HG02884 (cell line): Measurements from ENCODE around the gene INTS7.
A peak's percentile ranks its signal among the peaks of the same experiment; 100 is the strongest.
"Not testable (repeated sequence)": the region's sequence is repeated elsewhere in the genome, so short reads cannot be mapped to it uniquely, and the experiment has no call there.

Source experiments
- ATAC-seq: cut with Tn5 transposase; IDR thresholded peaks from one replicate; pipeline ENCODE4 v1.9.1; 2021; ENCODE audit warnings: mild to moderate bottlenecking, moderate library complexity; ENCODE audit not compliant: unreplicated experiment

Gene INTS7

GRCh38 chr1:211938561-211938997 is 96.8 kb downstream of the INTS7 start:
- ATAC-seq = no peak

DNA sequence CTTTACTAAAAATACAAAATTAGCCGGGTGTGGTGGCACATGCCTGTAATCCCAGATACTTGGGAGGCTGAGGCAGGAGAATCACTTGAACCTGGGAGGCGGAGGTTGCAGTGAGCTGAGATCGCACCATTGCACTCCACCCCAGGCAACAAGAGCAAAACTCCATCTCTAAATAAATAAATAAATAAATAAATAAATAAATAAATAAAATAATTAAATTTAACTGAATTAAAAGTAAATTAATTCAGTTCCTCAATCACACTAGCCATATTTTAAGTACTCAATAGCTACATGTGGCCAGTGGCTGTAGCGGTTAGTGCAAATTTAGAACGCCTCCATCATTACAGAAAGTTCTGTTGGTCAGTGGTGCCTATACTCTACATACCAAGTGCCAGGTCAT is 97.9 kb downstream of the INTS7 start:
- ATAC-seq = not testable (repeated sequence)

- ATAC-seq = peak; percentile 72
Measured at GRCh38 chr1:211935448-211935970, 99.8 kb downstream of the INTS7 start.

- no peak for ATAC-seq
Measured at GRCh38 chr1:211933946-211934714, 101.2 kb downstream of the INTS7 start.

- ATAC-seq = no peak
Measured at GRCh38 chr1:211932933-211933254, 102.5 kb downstream of the INTS7 start.

DNA sequence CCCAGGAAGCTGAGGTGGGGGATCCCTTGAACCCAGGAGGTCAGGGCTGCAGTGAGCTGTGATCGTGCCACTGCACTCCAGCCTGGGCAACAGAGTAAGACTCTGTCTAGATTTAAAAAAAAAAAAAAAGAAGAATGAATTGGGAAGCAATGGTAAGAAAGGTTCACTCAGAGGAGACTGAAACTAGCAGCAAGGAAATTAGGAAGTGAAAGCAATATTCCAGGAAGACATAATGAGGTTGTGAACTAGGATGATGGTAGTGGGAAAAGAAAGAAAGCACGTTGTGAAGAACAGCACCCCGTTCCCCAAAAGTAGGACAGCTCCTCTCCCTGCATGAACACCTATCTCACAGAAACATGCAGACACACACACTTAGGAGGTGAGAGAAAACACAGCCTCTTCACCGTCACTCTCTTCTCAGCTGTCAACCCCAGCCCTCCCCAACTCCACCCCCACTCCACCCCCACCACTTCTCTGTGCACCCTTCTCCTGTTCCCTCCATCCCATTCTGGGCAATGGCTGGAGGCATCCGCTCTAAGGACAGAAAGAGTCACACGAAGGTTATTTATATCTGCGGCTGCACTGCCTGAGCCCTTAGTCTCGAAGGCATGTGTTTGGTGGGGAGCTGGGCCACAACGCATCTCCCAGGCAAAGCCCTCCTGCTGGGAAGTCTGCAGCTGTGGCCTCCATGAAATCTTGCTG is 103.0 kb downstream of the INTS7 start:
- no peak for ATAC-seq

DNA sequence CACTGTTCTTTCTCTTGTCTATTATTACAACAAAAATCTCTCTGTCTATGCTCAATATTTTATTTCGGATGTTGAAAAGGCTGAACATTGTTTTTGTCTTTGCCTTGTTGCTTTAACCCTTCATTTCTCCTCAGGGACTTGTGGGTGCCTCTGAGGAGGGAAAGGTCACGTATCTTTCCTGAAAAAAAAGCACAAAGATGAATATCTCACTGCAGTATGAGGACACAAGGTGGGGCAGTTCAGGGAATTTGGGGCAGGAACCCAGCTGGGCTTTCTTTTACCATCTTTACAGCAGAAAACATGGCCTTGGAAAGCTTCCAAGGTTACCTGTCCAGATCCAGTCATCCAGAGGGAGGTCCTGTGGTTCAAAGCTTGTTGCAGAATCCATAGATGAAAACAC is 105.7 kb downstream of the INTS7 start:
- ATAC-seq = no peak

GRCh38 chr1:211928993-211929637 is 106.2 kb downstream of the INTS7 start:
- no peak for ATAC-seq

DNA sequence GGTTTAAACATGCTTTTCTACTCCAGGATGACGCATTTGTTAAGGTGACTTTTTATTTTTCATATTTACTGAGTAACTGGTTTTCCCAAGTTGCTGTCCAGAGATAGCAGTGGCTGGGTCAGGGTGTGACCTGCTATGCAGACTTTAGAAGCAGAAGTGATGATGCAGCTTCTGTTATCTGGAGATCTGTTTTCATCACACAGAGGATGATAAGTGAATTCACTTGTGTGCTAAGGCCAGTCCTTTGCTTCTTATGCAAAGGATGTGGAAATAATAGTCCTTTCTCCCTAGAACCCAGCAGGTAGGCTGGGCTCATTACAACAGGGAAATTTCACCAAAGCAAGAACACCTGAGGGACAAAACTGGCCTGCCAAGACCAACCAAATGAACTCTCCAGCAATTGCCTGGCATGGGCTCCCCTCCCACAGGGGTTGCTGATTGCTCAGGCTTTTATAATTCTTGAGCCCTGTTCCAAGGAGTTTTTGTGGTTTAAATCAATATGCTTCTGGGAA is 107.0 kb downstream of the INTS7 start:
- ATAC-seq = no peak

DNA sequence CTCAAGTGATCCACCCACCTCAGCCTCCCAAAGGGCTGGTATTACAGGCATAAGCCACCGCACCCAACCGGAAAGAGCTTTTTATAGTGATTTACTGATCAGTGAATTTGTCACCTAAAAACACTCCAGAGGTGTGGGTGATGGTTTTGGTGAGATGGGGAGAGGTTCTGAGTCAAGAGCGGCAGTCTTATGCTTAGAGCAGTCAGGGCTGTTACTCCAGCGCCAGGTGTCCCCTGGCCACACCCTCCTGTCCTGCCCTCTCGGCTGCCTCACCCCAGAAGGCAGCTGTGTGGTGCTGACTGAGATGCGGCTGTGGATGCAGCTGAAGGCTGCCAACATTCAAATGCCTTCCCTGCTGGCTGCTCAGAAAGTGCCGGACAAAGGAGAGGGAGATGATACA is 110.3 kb downstream of the INTS7 start:
- ATAC-seq = no peak

DNA sequence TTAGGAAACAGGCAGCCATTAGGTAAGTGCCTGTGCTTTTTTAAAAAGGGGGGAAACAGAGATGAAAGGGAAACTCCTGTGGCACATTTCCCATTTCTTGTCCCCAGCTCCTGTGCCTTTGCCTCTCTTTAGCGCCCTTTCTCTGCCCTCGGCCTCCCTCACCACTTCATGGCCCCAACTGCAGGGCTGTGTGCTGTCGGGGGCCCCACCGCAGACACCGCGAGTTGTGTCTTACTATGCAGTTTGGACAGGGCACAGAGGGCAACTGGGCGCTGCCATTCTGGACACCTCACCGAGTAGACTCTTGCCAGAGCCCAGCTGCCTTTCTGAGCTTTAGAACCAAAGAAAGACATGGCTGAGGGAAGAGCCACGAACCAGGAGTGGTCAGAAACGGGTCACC is 111.1 kb downstream of the INTS7 start:
- ATAC-seq = no peak

DNA sequence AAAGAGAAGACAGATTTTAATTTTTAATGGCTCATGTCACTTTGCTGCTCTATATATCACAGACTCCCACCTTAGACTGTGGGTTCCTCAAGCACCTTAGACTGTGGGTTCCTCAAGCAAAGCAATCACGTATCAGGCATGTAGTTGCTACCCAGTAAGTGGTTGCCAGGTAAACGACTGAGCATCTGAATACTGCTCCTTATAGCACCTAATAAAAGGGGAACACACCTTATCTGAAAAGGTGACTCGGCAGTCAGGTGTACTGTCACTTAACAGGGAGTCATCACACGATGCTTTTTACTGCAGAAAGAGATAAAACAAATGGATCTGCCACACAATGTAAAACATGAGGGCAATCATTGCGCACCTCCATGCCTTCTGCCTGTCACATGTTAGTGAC is 112.3 kb downstream of the INTS7 start:
- ATAC-seq = no peak

DNA sequence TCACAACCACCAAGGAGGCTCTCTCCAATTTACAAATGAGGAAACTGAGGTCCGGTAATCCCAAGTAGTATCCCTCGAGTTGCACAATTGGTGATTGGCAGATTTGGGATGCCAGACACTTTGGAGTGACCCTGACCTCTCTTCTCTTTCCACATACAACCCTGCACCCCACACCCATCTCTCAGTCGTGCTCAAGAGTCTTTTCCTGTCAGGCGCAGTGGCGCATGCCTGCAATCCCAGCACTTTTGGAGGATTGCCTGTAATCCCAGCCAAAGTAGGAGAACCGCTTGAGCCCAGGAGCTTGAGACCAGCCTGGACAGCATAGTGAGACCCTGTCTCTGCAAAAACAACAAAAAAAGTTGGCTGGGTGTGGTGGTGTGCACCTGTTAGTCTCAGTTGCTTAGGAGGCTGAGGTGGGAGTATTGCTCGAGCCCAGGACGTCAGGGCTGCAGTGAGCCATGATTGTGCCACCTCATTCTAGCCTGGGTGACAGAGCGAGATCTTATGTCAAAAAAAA is 113.7 kb downstream of the INTS7 start:
- no peak for ATAC-seq

DNA sequence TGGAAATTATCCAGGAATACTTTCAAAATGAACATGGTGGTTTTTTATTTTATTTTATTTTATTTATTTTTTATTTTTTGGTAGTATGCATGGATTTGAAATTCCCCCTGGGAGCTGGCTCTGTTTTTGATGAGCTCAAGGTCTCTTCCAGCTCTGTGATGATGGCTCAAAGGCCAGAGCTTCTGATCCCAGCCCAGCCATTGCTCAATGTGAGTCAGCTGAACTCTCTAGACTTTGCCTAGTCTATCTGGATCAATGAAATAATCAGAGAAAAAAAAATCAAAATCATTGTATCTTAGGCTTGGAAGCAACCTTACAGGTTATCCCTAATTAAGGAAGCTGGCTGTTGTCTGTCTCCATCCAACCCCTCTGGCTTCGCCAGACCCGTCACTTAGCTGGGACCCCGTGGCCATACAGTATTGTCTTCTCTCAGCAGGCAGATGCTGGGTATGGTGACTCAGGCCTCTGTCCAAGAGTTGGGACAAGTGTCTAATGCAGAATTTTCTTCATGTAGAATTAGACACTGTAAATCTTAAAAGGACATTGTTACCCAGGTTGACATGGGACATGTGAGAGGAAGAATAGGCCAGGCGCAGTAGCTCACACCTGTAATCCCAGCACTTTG is 114.6 kb downstream of the INTS7 start:
- no peak for ATAC-seq

DNA sequence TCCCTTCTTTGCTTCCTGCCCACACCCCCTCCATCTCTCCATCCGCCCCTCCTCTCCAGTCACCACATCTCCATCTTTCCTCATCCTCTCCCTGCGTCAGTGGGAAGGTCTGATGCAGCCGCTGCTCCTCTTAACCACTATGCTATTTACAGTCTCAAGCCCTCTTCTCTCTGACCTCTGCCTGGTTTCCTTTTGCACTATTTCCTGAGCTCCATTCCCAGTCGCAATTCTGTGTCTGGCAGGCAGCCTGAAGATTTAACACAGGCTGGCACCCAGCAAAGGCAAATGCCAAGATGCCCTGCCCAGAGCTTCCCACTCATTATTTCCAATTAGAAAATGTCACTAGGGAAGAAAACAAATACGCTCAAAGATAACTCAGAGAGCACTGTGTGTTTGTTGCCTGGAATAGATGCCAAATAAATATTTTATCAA is 115.2 kb downstream of the INTS7 start:
- ATAC-seq = no peak

- ATAC-seq = no peak
Measured at GRCh38 chr1:211918843-211919414, 116.4 kb downstream of the INTS7 start.

DNA sequence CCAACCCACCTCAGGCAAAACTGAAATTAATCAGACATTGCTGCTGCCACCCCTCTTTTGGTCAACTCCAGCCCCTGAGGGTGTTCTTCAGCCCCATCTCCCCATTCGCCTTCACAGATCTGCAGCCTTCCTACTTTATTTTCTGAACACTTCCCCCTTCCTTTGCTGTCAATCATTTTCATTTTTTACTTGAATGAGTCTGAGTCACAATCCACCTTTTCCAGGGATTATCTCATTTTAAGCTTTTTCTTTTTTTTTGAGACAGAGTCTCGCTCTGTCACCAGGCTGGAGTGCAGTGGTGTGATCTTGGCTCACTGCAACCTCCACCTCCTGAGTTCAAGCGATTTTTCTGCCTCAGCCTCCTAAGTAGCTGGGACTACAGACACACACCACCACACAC is 118.9 kb downstream of the INTS7 start:
- ATAC-seq = not testable (repeated sequence)

GRCh38 chr1:211915924-211916323 is 119.4 kb downstream of the INTS7 start:
- no peak for ATAC-seq

DNA sequence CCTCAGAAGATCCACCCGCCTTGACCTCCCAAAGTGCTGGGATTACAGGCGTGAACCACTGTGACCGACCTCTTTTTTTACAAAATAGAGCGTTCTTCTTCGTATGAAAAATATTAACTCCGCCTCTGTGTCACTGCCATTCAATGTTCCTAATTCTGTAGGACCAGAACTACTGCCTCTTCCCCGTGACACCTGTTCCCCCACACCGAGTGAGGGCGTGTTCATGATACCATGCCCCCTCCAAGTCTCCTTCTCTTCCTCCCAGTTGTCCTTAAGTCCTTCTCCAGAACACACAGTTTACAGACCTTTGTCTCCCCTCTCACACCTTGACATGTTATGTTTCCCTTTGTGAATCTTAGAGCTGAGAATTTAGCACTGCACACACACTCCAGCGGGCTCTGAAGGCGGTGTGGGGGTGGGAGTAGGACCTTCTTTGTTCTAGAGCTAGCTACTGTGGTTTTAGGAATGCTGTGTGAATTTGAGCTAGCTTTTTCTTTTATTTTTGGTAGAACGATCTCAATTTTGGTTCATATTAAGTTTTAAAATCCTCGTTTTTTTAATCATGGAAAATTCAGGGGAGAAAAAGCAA is 122.4 kb downstream of the INTS7 start:
- ATAC-seq = no peak

GRCh38 chr1:211912038-211912437 is 123.3 kb downstream of the INTS7 start:
- no peak for ATAC-seq
